ENCODE data around the gene AXIN1. TPM values are rescaled to one million over a fixed set of nuclear protein-coding genes. Genes with fewer than 3 reads are reported as not detected.

The AXIN1 gene
- total RNA-seq, 1 experiment from 2014 or later = 50.3 TPM

DNA sequence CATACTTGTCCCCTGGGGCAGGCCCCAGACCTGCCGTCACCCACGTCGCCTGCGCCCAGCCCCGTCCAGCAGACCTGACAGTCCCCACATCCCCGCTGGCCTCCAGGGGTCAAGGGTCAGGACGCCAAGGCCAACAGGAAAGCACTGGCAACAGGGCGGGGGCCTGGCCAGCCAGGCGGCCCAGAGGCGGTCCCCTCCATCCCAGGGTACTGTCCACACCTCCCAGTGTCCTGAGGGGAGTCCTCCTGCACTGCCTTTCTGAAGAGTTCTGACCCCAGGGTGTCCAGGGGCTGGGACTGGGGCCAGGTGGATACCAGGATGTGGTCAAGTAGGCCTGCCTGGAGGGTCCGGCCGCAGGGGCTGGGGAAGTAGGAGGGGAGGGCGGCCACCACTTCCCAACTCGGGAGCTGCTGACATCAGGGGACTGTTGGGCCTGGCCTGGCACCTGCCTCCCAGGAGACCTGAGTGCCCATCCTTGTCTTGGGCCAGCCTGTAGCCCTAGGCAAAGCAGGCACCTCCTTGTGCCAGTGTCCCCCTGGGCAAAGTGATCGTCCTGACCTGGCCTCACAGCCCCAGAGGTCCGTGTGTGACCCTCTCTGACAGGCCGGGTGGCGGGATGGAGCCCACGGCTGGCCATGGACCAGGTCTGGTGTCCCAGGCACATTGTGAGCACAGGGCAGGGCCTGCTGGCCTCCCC, 6.7 kb upstream of the AXIN1 start:
- ChIA-PET POLR2A (interaction anchor here (0.6 kb wide), 1 partner anchor 117 kb away, joined by 4 read pairs; no protein-coding TSS in a partner anchor), CTCF (interaction anchor here (1.8 kb wide), 1 partner anchor 252 kb away, joined by 4 read pairs; no protein-coding TSS in a partner anchor)
- Mint-ChIP-seq H3K4me1 (no peaks in the 10 kb centered on the region), H3K4me3 (no peak overlapping the region), H3K36me3 (no peaks in the 10 kb centered on the region), H3K9me3 (no peaks in the 10 kb centered on the region), H3K27me3 (ENCODE audit: low read depth) (no peaks in the 10 kb centered on the region), H3K27ac (no peak overlapping the region)
- DNase-seq (ENCODE audit: low spot score) (no peak), ATAC-seq (no peak)
- no peak for TF ChIP-seq SMAD4 (CRISPR knock-in tag; IDR thresholded peaks at IDR 0.05)
- TF ChIP-seq ATF1 (CRISPR knock-in tag; IDR thresholded peaks at IDR 0.05) = no peak
- TF ChIP-seq OVOL2 (CRISPR knock-in tag; IDR thresholded peaks at IDR 0.05; ENCODE audit: borderline replicate concordance) = no peak
- no peak for TF ChIP-seq IRF2 (CRISPR knock-in tag; IDR thresholded peaks at IDR 0.05; ENCODE audit: borderline replicate concordance, low read depth)
- TF ChIP-seq, protein P1, sequence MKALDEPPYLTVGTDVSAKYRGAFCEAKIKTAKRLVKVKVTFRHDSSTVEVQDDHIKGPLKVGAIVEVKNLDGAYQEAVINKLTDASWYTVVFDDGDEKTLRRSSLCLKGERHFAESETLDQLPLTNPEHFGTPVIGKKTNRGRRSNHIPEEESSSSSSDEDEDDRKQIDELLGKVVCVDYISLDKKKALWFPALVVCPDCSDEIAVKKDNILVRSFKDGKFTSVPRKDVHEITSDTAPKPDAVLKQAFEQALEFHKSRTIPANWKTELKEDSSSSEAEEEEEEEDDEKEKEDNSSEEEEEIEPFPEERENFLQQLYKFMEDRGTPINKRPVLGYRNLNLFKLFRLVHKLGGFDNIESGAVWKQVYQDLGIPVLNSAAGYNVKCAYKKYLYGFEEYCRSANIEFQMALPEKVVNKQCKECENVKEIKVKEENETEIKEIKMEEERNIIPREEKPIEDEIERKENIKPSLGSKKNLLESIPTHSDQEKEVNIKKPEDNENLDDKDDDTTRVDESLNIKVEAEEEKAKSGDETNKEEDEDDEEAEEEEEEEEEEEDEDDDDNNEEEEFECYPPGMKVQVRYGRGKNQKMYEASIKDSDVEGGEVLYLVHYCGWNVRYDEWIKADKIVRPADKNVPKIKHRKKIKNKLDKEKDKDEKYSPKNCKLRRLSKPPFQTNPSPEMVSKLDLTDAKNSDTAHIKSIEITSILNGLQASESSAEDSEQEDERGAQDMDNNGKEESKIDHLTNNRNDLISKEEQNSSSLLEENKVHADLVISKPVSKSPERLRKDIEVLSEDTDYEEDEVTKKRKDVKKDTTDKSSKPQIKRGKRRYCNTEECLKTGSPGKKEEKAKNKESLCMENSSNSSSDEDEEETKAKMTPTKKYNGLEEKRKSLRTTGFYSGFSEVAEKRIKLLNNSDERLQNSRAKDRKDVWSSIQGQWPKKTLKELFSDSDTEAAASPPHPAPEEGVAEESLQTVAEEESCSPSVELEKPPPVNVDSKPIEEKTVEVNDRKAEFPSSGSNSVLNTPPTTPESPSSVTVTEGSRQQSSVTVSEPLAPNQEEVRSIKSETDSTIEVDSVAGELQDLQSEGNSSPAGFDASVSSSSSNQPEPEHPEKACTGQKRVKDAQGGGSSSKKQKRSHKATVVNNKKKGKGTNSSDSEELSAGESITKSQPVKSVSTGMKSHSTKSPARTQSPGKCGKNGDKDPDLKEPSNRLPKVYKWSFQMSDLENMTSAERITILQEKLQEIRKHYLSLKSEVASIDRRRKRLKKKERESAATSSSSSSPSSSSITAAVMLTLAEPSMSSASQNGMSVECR (CRISPR knock-in tag; IDR thresholded peaks at IDR 0.05; ENCODE audit: borderline replicate concordance) = no peak
- TF ChIP-seq, protein P2, sequence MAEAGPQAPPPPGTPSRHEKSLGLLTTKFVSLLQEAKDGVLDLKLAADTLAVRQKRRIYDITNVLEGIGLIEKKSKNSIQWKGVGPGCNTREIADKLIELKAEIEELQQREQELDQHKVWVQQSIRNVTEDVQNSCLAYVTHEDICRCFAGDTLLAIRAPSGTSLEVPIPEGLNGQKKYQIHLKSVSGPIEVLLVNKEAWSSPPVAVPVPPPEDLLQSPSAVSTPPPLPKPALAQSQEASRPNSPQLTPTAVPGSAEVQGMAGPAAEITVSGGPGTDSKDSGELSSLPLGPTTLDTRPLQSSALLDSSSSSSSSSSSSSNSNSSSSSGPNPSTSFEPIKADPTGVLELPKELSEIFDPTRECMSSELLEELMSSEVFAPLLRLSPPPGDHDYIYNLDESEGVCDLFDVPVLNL (CRISPR knock-in tag; IDR thresholded peaks at IDR 0.05; ENCODE audit: borderline replicate concordance, low read depth) = no peak
- TF ChIP-seq AFF4 (CRISPR knock-in tag; IDR thresholded peaks at IDR 0.05; ENCODE audit: borderline replicate concordance) = no peak
- no peak for TF ChIP-seq CREM (CRISPR knock-in tag; IDR thresholded peaks at IDR 0.05)

DNA sequence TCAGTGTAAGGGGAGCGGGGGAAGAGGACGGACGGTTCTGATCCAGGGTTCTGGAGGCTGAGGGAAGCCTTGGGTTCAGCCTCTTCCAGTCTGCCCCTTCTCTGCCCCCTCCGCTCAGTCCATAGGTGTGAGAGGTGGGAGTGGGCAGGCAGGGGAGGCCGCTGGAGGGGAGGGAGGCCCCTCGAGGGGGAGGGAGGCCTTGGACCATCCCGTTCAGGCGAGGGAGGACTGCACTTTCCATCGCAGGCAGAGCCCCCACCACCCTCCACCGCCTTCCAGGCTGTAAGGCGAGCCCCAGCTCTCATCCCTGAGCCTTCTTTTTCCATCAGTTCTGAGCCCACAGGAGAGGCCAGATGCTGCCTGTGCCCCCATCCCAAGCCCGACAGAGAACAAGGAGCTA, 4.2 kb upstream of the AXIN1 start:
- no peak overlapping the region for H3K27ac Mint-ChIP-seq
- ATAC-seq (no peak), DNase-seq (ENCODE audit: low spot score) (no peak)
- H3K4me3 Mint-ChIP-seq = no peak overlapping the region
- POLR2A ChIA-PET = no interaction called here
- no peaks in the 10 kb centered on the region for H3K36me3 Mint-ChIP-seq
- TF ChIP-seq CBFB (CRISPR knock-in tag; IDR thresholded peaks at IDR 0.05; ENCODE audit: low read depth) (no peak), ZNF416 (CRISPR knock-in tag; IDR thresholded peaks at IDR 0.05) (no peak), SMAD4 (CRISPR knock-in tag; IDR thresholded peaks at IDR 0.05) (no peak), ZNF317 (CRISPR knock-in tag; IDR thresholded peaks at IDR 0.05; ENCODE audit: borderline replicate concordance, low read depth) (no peak), ZNF232 (CRISPR knock-in tag; IDR thresholded peaks at IDR 0.05) (no peak), TEAD1 (CRISPR knock-in tag; IDR thresholded peaks at IDR 0.05) (no peak)
- H3K27me3 Mint-ChIP-seq (ENCODE audit: low read depth) = no peaks in the 10 kb centered on the region
- H3K4me1 Mint-ChIP-seq = no peaks in the 10 kb centered on the region
- CTCF ChIA-PET = interaction anchor here (0.6 kb wide), 1 partner anchor 131 kb away, joined by 3 read pairs; no protein-coding TSS in a partner anchor
- H3K9me3 Mint-ChIP-seq = no peaks in the 10 kb centered on the region

Measured in WTC11 (cell line).